K562 treated with DMSO at 1 percent for 48 hours (cell line): ENCODE data around the gene SINHCAF. TPM values are rescaled to one million over a fixed set of nuclear protein-coding genes. Genes with fewer than 3 reads are reported as not detected.

ENCODE experiments used
- total RNA-seq: library from RNA; unstranded; fragments of 300-600 nt; gene quantifications from 2 replicates; pipeline ENCODE4 v1.2.3, GENCODE V29; 2022; ENCODE audit warnings: low replicate concordance; ENCODE audit errors: extremely low read depth

The SINHCAF gene
- not detected in 2 replicates for total RNA-seq

GRCh38 chr12:31325877-31326631 lies at the start of gene SINHCAF:
Gene SINHCAF (minus strand): TSS chr12:31326150. CDS start chr12:31298204, 27,946 bp downstream.

